NCI-H128 (cell line): ENCODE data around the gene HS3ST5.
"Not testable (repeated sequence)": the region's sequence is repeated elsewhere in the genome, so short reads cannot be mapped to it uniquely, and the experiment has no call there.

ENCODE experiments used
- DNase-seq: peaks from one replicate; lab custom pipeline; 2025; ENCODE audit not compliant: unreplicated experiment; lab: John Stamatoyannopoulos, UW

HS3ST5 gene

DNA sequence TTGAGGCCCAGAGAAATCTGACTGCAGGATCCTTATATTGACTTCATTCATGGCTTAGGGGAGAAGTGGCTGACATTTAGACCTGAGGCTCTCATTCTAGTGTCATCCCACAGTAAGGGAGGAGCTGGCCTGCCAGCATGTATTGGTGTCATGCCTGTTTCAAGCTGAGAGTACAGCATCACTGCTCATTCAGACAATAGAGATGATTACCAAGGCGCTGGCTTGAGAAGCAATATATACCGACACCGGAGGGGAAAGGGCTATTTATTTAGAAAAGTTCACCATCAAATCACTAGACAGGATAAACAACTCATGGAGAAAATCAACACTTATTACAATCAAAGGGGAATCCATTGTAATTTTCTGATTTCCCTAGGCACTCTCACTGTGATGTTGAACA lies 287.5 kb downstream of the HS3ST5 start:
- DNase-seq = no peak

DNA sequence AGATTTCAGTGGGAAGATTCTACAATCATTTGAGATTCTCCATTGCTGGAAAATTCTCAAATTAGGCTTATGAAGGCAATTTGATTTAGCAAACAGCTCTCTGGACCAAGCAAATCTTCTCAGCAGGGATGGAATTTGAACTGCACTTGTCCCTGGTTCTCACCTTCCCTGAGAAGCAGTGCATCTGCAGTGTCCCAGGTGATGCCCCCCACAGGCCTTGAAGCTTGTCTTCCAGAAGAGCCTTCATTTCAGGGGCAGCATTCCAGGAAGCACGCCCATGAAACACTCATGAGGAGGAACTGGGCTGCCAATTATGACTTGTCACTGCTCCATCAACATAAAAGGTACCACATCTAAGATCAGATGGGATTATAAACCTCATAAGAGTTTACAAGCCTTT lies 289.0 kb downstream of the HS3ST5 start:
- no peak for DNase-seq

DNA sequence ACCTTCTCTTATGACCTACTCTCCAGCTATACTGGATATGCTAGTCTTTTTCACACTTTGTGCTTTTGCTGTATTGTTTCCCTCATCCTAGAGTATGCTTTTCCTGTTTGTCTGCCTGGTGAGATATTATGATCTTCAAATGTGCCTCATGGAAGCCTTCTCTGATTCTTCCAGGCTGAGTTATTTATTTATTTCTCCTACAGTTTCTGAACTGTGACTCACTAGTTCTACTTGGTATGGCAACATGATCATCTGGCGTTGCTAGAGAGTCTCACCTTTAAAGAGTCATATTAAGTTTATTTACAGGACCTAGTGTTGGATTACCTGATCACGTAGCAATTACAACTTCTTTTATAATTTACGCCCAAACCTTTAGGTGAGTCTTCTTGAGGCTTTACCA lies 290.7 kb downstream of the HS3ST5 start:
- no peak for DNase-seq

DNA sequence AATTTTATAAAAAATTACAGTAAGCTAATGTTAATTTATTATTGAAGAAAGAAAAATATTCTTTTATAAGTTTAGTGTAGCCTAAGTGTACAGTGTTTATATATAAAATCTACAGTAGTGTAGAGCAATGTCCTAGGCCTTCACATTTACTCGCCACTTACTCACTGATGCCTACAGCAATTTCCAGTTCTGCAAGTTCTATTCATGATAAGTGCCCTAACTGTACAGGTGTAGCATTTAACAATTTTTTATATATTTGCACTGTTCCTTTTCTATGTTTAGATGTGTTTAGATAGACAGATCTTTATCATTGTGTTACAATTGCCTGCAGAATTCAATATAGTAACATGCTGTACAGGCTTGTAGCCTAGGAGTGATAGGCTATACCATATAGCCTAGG lies 291.8 kb downstream of the HS3ST5 start:
- no peak for DNase-seq

DNA sequence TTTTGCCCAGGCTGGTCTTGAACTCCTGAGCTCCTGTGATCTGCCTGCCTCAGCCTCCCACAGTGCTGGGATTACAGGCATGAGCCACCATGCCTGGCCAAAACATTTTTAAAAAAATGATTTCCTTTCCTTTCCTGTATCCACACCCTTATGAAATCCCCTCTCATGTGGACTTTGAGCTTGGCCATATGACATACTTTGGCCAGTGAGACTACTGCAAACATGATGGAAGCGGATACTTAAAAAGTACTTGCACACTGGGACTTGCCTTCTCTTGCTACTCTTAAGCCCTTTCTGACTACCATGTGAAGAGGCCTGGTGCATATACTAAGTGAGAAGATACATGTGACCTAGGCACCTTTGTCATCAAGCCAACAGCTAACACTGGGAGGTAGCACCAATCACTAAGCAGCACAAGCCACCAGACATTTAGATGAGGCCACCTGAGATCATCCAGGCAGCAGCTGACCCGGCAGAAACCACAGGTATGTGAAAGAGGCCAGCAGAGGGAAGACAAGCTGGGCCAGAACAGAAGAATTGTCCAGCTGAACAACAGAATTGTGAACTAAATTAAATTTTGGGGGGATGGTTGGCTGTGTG lies 293.4 kb downstream of the HS3ST5 start:
- DNase-seq = no peak

- not testable (repeated sequence) for DNase-seq
Observed at GRCh38 chr6:114044566-114044965, 298.3 kb downstream of the HS3ST5 start.

DNA sequence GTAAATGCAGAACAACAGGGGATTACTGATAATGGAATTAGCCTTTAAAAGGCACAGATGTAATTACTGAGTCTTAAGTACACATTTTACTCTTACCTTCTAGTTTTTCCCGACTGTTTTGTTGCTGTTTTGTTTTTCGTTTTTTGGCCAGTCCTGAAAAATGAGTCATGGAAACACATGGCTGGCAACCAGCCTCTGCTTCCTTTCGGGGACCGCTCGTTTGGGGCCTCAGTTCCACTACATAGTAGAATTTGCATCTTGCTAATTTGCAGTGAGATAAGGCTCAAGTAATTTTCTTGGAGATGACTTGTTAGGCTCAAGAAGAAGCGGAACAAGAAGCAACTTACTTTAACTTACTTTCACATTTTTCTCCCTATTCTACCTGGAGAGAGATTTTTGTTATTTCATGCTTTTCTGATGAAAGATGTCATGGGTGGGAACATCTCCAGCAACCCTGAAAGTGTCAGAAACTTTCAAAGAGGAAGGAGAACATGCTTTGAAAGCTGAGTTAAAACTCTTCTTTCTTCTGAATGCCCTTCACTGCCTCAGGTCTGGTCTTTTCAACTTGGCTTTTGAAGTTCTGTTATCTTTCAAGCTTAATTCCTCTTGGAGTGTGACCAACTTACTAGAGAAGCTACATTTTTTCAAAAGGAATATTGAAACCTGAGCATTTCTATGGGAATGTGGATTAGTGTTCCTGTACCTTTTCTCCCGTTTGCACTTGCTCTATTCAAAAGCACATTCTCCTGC lies 300.4 kb downstream of the HS3ST5 start:
- no peak for DNase-seq

GRCh38 chr6:114040871-114041270 lies 302.0 kb downstream of the HS3ST5 start:
- no peak for DNase-seq

- DNase-seq = no peak
Observed at GRCh38 chr6:114039841-114040240, 303.0 kb downstream of the HS3ST5 start.

- no peak for DNase-seq
Observed at GRCh38 chr6:114033606-114034005, 309.2 kb downstream of the HS3ST5 start.

GRCh38 chr6:114032721-114033120 lies 310.1 kb downstream of the HS3ST5 start:
- no peak for DNase-seq

DNA sequence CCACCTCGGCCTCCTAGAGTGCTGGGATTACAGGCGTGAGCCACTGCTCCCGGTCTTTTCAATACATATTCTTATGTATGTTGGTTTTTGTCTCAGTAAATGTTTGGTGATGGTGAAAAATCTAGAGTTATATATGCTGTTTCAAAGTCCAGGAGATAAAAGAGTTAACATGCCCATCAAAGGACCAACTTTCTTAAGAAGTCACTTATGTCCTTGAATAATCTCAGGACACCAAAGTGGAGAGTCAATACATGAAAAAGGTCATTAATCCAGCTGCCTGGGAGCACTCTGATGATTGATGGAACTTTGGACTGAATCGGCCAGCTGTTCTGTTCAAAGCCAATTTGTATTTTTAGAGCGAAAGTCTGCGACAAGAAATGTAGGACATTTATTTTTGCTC lies 312.1 kb downstream of the HS3ST5 start:
- DNase-seq = no peak

GRCh38 chr6:114024746-114025145 lies 318.1 kb downstream of the HS3ST5 start:
- no peak for DNase-seq

GRCh38 chr6:114020196-114020595 lies 322.6 kb downstream of the HS3ST5 start:
- no peak for DNase-seq

DNA sequence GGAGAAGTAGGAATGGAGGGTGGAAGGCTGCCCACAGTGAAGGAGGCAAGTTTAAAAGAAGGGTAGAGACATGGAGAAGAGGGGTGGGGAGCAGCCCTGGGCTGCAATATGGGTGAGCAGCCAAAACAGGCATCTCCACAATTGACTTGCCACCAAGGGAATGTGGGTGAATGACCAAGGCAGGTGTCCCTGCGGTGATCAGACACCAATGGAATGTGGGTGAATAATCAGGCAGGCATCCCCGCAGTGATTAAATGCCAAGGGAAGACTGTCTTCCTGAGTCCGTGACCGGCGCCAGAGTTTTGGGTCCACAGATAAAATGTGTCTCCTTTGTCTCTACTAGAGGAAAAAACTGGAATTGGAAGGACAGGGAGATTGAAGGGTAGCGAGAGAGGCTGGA lies 325.7 kb downstream of the HS3ST5 start:
- not testable (repeated sequence) for DNase-seq

GRCh38 chr6:114014106-114014505 lies 328.7 kb downstream of the HS3ST5 start:
- not testable (repeated sequence) for DNase-seq

DNA sequence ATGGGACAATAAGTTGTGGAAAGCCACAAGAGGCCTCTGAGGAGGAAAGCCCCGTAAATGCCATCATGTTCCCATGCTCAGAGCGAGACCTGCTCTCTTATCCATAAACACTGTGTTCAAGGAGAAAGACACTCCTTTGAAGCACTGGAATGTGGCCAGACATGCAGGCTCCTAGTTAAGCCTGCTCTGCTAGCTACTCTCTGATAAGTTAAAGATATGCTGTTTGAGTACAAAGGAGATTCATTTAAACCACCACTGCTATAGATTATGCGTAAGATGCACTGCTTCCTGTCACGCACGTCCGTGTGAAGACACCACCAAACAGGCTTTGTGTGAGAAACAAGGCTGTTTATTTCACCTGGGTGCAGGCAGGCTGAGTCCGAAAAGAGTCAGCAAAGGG lies 331.3 kb downstream of the HS3ST5 start:
- not testable (repeated sequence) for DNase-seq

- DNase-seq = no peak
Observed at GRCh38 chr6:114010540-114010939, 332.3 kb downstream of the HS3ST5 start.

DNA sequence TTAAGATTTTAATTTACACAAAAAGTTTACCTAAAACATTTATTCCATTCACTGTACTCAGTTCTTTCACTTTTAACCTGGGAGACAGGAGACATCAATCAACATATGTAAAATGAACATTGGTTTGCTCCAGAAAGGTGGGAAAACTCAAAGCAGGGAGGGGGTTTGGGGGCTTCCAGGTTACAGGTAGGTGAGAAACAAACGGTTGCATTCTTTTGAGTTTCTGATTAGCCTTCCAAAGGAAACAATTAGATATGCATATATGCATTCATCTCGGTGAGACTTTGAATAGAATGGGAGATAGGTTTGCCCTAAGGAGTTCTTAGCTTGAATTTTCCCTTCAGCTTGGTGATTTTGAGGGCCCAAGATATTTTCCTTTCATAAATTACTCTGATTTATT lies 333.6 kb downstream of the HS3ST5 start:
- DNase-seq = no peak

- DNase-seq = no peak
Observed at GRCh38 chr6:114008331-114008730, 334.5 kb downstream of the HS3ST5 start.

DNA sequence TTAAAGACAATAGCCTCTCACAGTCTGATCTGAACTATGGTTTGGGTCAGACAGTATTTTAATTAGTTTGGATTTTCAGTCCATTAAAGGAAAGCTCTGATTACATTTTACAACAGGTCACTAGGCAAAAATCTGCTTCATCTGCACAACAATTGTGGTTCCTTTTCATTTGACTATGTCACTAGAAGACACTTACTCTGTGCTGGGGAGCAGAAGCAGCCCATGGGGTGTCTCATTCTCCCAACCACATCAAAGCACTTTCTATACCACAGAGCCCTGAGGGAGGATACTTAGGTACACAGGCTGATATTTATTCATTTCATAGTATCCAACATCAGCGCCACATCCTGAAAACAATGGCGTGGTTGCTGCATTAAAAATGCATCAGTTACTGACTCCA lies 335.3 kb downstream of the HS3ST5 start:
- DNase-seq = no peak
